ENCODE data around the gene MRPL24. TPM values are rescaled to one million over a fixed set of nuclear protein-coding genes. Genes with fewer than 3 reads are reported as not detected.
A peak's percentile ranks its signal among the peaks of the same experiment; 100 is the strongest.
"Not testable (repeated sequence)": the region's sequence is repeated elsewhere in the genome, so short reads cannot be mapped to it uniquely, and the experiment has no call there.

The MRPL24 gene
- polyA plus RNA-seq, 1 experiment = 65.5 TPM

GRCh38 chr1:156767879-156768604 is 27.2 kb upstream of the MRPL24 start:
- ChIA-PET CTCF (interaction anchor here (0.9 to 3.8 kb wide), 3 partner anchors 42 to 108 kb away, joined by 3 to 18 read pairs (median 5); no protein-coding TSS in a partner anchor), POLR2A (interaction anchor here (0.5 to 2.5 kb wide), 11 partner anchors 13 to 78 kb away, joined by 3 to 24 read pairs (median 4); partner anchors contain the start of genes HDGF, ISG20L2, METTL25B and MRPL24)
- Histone ChIP-seq H3K9me3 (ENCODE audit: control insufficient read depth, insufficient read depth, low read length) (peaks cover 6% of the 10 kb centered on the region; the same call in 1 of the 2 replicates), H3K27me3 (ENCODE audit: control insufficient read depth, insufficient read depth, low read length) (no peaks in the 10 kb centered on the region), H3K27ac (ENCODE audit: low read depth, low read length) (peak overlapping the region; percentile 77), H3K4me3 (ENCODE audit: low read depth, low read length) (peak overlapping the region; percentile 95)
- TF ChIP-seq, protein P1, sequence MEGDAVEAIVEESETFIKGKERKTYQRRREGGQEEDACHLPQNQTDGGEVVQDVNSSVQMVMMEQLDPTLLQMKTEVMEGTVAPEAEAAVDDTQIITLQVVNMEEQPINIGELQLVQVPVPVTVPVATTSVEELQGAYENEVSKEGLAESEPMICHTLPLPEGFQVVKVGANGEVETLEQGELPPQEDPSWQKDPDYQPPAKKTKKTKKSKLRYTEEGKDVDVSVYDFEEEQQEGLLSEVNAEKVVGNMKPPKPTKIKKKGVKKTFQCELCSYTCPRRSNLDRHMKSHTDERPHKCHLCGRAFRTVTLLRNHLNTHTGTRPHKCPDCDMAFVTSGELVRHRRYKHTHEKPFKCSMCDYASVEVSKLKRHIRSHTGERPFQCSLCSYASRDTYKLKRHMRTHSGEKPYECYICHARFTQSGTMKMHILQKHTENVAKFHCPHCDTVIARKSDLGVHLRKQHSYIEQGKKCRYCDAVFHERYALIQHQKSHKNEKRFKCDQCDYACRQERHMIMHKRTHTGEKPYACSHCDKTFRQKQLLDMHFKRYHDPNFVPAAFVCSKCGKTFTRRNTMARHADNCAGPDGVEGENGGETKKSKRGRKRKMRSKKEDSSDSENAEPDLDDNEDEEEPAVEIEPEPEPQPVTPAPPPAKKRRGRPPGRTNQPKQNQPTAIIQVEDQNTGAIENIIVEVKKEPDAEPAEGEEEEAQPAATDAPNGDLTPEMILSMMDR (IDR thresholded peaks at IDR 0.05; ENCODE audit: low read depth, low read length) = no peak
- no peak for DNase-seq (ENCODE audit: low read depth, low spot score)

GRCh38 chr1:156767101-156767878 is 26.4 kb upstream of the MRPL24 start, which contains the start of gene PRCC:
Gene PRCC (plus strand): TSS chr1:156767535. CDS start chr1:156767772, 237 bp downstream.
- peak; percentile 100 for DNase-seq (ENCODE audit: low read depth, low spot score)
- ChIA-PET CTCF (interaction anchor here (1.6 kb wide), 1 partner anchor 92 kb away, joined by 5 read pairs; no protein-coding TSS in a partner anchor), POLR2A (interaction anchor here (0.5 to 2.5 kb wide), 10 partner anchors 14 to 121 kb away, joined by 3 to 24 read pairs (median 4); partner anchors contain the start of genes HDGF, ISG20L2, METTL25B and MRPL24)
- Histone ChIP-seq H3K4me3 (ENCODE audit: low read depth, low read length) (peak within 1 kb of the TSS; percentile 95), H3K27me3 (ENCODE audit: control insufficient read depth, insufficient read depth, low read length) (no peaks in the 10 kb centered on the region), H3K9me3 (ENCODE audit: control insufficient read depth, insufficient read depth, low read length) (peaks cover 6% of the 10 kb centered on the region; the same call in 1 of the 2 replicates), H3K27ac (ENCODE audit: low read depth, low read length) (peak within 1 kb of the TSS; percentile 77)
- TF ChIP-seq, protein P1 (IDR thresholded peaks at IDR 0.05; ENCODE audit: low read depth, low read length) = no peak

DNA sequence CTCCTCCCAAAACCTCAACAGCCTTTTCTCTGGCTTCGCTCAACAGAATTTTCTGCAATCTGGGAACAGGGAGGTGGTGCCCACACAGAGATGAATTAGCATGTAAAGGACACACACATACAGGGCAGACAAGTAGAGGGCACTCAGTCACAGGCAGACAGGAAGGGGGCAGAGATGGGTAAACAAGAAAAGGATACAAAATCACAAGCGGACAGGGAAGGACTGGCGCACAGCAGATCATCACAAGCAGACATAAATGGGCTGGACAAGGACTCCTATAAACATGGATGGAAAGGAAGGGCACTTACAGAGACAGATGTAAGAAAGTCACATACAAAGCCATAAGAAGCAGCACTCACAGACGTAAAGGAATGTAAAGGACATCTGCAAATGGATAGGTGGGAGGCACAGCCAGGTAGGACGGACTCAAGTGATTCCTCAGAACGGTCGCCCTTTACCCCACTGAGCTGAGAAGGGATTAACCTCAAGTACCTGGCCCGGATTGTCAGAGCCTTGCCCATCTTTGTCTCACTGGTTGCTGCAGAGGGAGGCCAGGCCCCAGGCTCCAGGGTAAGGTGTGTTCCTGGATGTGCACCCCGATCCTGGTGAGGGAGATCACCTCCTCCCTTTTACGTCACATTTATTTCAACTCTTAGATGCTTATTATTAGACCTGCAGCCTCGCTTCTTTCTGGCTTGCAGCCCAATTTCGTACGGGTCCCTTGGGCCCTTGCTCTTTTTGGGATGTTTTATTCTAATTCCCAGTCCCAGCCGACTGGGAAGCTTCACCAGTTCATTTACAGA is 25.6 kb upstream of the MRPL24 start:
- Histone ChIP-seq H3K9me3 (ENCODE audit: control insufficient read depth, insufficient read depth, low read length) (peaks cover 6% of the 10 kb centered on the region; the same call in 1 of the 2 replicates), H3K4me3 (ENCODE audit: low read depth, low read length) (peak overlapping the region; percentile 95), H3K27me3 (ENCODE audit: control insufficient read depth, insufficient read depth, low read length) (no peaks in the 10 kb centered on the region), H3K27ac (ENCODE audit: low read depth, low read length) (peak overlapping the region; percentile 47)
- CTCF ChIA-PET = interaction anchor here (1.6 kb wide), 1 partner anchor 93 kb away, joined by 5 read pairs; no protein-coding TSS in a partner anchor
- TF ChIP-seq, protein P1 (IDR thresholded peaks at IDR 0.05; ENCODE audit: low read depth, low read length) = no peak
- DNase-seq (ENCODE audit: low read depth, low spot score) = no peak
- POLR2A ChIA-PET = interaction anchor here (1.0 to 2.5 kb wide), 7 partner anchors 14 to 38 kb away, joined by 3 to 24 read pairs (median 5); partner anchors contain the start of genes HDGF, ISG20L2, METTL25B and MRPL24

DNA sequence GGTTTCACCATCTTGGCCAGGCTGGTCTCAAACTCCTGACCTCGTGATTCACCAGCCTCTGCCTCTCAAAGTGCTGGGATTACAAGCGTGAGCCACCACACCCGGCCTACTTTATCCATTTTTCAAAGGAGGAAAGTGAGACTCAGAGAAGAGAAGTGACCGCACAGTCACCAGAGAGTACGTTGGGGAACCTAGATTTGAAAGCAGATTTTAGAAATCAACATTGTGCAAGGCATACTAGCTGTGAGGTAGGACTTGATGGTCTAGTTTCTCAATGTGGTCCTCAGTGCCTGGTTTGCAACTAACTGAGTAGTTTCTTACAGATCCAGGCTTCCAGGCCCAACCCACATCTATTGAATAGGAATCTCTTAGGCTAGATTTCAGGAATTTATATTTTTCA is 24.8 kb upstream of the MRPL24 start:
- no peak for DNase-seq (ENCODE audit: low read depth, low spot score)
- H3K4me3 ChIP-seq (ENCODE audit: low read depth, low read length) = no peak overlapping the region; the same call in 1 of the 2 replicates
- no peaks in the 10 kb centered on the region for H3K27me3 ChIP-seq (ENCODE audit: control insufficient read depth, insufficient read depth, low read length)
- peaks cover 6% of the 10 kb centered on the region; the same call in 1 of the 2 replicates for H3K9me3 ChIP-seq (ENCODE audit: control insufficient read depth, insufficient read depth, low read length)
- ChIA-PET CTCF (no interaction called here), POLR2A (interaction anchor here (2.5 kb wide), 1 partner anchor 14 kb away, joined by 24 read pairs; the partner anchor contains the start of gene HDGF)
- TF ChIP-seq, protein P1 (IDR thresholded peaks at IDR 0.05; ENCODE audit: low read depth, low read length) = no peak
- no peak overlapping the region for H3K27ac ChIP-seq (ENCODE audit: low read depth, low read length)

GRCh38 chr1:156765136-156765535 is 24.2 kb upstream of the MRPL24 start:
- DNase-seq (ENCODE audit: low read depth, low spot score); H3K27me3 ChIP-seq (ENCODE audit: control insufficient read depth, insufficient read depth, low read length); POLR2A ChIA-PET; H3K27ac ChIP-seq (ENCODE audit: low read depth, low read length); CTCF ChIA-PET; H3K9me3 ChIP-seq (ENCODE audit: control insufficient read depth, insufficient read depth, low read length); H3K4me3 ChIP-seq (ENCODE audit: low read depth, low read length): not testable (repeated sequence)

Data from AG04450 (cell line).